ENCODE results near the gene FAM240B.

FAM240B gene

GRCh38 chr9:38720083-38720745 lies at the start of gene FAM240B:
Gene FAM240B (minus strand): TSS chr9:38720133. CDS start chr9:38703999, 16,134 bp downstream.
- no peaks in the 10 kb centered on the region for H3K36me3 Mint-ChIP-seq
- no peaks in the 10 kb centered on the region for H3K9me3 Mint-ChIP-seq
- no peak within 1 kb of the TSS for H3K27ac Mint-ChIP-seq
- ATAC-seq = no peak
- H3K27me3 Mint-ChIP-seq = no peaks in the 10 kb centered on the region
- no peak within 1 kb of the TSS for H3K4me3 Mint-ChIP-seq
- no peaks in the 10 kb centered on the region for H3K4me1 Mint-ChIP-seq

- no peak for ATAC-seq
- Mint-ChIP-seq H3K9me3 (peaks cover 5% of the 10 kb centered on the region), H3K36me3 (no peaks in the 10 kb centered on the region), H3K4me3 (no peak overlapping the region), H3K27ac (no peak overlapping the region), H3K27me3 (peaks cover 10% of the 10 kb centered on the region), H3K4me1 (no peaks in the 10 kb centered on the region)
Measured at GRCh38 chr9:38768351-38768761, 48.4 kb upstream of the FAM240B start.

- no peaks in the 10 kb centered on the region for H3K4me1 Mint-ChIP-seq
- no peak for ATAC-seq
- no peak overlapping the region for H3K27ac Mint-ChIP-seq
- no peak overlapping the region for H3K4me3 Mint-ChIP-seq
- peaks cover 10% of the 10 kb centered on the region for H3K27me3 Mint-ChIP-seq
- no peaks in the 10 kb centered on the region for H3K36me3 Mint-ChIP-seq
- H3K9me3 Mint-ChIP-seq = peaks cover 5% of the 10 kb centered on the region
Measured at GRCh38 chr9:38765101-38765500, 45.2 kb upstream of the FAM240B start.

- ATAC-seq = no peak
- Mint-ChIP-seq H3K36me3 (no peaks in the 10 kb centered on the region), H3K27me3 (peaks cover 10% of the 10 kb centered on the region), H3K27ac (no peak overlapping the region), H3K4me1 (no peaks in the 10 kb centered on the region), H3K9me3 (peaks cover 6% of the 10 kb centered on the region), H3K4me3 (no peak overlapping the region)
Measured at GRCh38 chr9:38761999-38762398, 42.1 kb upstream of the FAM240B start.

GRCh38 chr9:38761339-38761738 lies 41.4 kb upstream of the FAM240B start:
- ATAC-seq = no peak
- no peak overlapping the region for H3K27ac Mint-ChIP-seq
- no peaks in the 10 kb centered on the region for H3K36me3 Mint-ChIP-seq
- no peak overlapping the region for H3K4me3 Mint-ChIP-seq
- no peaks in the 10 kb centered on the region for H3K4me1 Mint-ChIP-seq
- peaks cover 10% of the 10 kb centered on the region for H3K27me3 Mint-ChIP-seq
- peaks cover 6% of the 10 kb centered on the region for H3K9me3 Mint-ChIP-seq

- H3K27ac Mint-ChIP-seq = no peak overlapping the region
- no peak overlapping the region for H3K4me3 Mint-ChIP-seq
- no peaks in the 10 kb centered on the region for H3K36me3 Mint-ChIP-seq
- no peak for ATAC-seq
- no peaks in the 10 kb centered on the region for H3K4me1 Mint-ChIP-seq
- H3K9me3 Mint-ChIP-seq = peaks cover 4% of the 10 kb centered on the region
- no peaks in the 10 kb centered on the region for H3K27me3 Mint-ChIP-seq
Measured at GRCh38 chr9:38756702-38757101, 36.8 kb upstream of the FAM240B start.

GRCh38 chr9:38747941-38748340 lies 28.0 kb upstream of the FAM240B start:
- no peaks in the 10 kb centered on the region for H3K36me3 Mint-ChIP-seq
- peaks cover under 1% of the 10 kb centered on the region for H3K27me3 Mint-ChIP-seq
- no peak overlapping the region for H3K4me3 Mint-ChIP-seq
- H3K27ac Mint-ChIP-seq = no peak overlapping the region
- H3K9me3 Mint-ChIP-seq = no peaks in the 10 kb centered on the region
- no peaks in the 10 kb centered on the region for H3K4me1 Mint-ChIP-seq
- ATAC-seq = no peak

GRCh38 chr9:38747067-38747466 lies 27.1 kb upstream of the FAM240B start:
- H3K9me3 Mint-ChIP-seq = no peaks in the 10 kb centered on the region
- no peak overlapping the region for H3K4me3 Mint-ChIP-seq
- H3K27ac Mint-ChIP-seq = no peak overlapping the region
- no peaks in the 10 kb centered on the region for H3K36me3 Mint-ChIP-seq
- no peak for ATAC-seq
- peaks cover 9% of the 10 kb centered on the region for H3K27me3 Mint-ChIP-seq
- H3K4me1 Mint-ChIP-seq = no peaks in the 10 kb centered on the region

GRCh38 chr9:38746303-38746702 lies 26.4 kb upstream of the FAM240B start:
- H3K36me3 Mint-ChIP-seq = no peaks in the 10 kb centered on the region
- peaks cover 10% of the 10 kb centered on the region for H3K27me3 Mint-ChIP-seq
- no peak for ATAC-seq
- H3K27ac Mint-ChIP-seq = no peak overlapping the region
- no peaks in the 10 kb centered on the region for H3K9me3 Mint-ChIP-seq
- H3K4me1 Mint-ChIP-seq = no peaks in the 10 kb centered on the region
- no peak overlapping the region for H3K4me3 Mint-ChIP-seq

- Mint-ChIP-seq H3K27ac (no peak overlapping the region), H3K4me3 (no peak overlapping the region)
Measured at GRCh38 chr9:38744484-38744883, 24.6 kb upstream of the FAM240B start.

GRCh38 chr9:38737246-38737645 lies 17.3 kb upstream of the FAM240B start:
- Mint-ChIP-seq H3K4me3 (no peak overlapping the region), H3K36me3 (no peaks in the 10 kb centered on the region), H3K4me1 (no peaks in the 10 kb centered on the region), H3K27me3 (peaks cover 9% of the 10 kb centered on the region), H3K9me3 (peaks cover 3% of the 10 kb centered on the region), H3K27ac (no peak overlapping the region)
- no peak for ATAC-seq

More at GRCh38 chr9:38744484-38744883, 24.6 kb upstream of the FAM240B start:
- no peaks in the 10 kb centered on the region for H3K4me1 Mint-ChIP-seq
- no peaks in the 10 kb centered on the region for H3K36me3 Mint-ChIP-seq
- no peak for ATAC-seq
- H3K9me3 Mint-ChIP-seq = peaks cover 3% of the 10 kb centered on the region
- peaks cover 16% of the 10 kb centered on the region for H3K27me3 Mint-ChIP-seq

GRCh38 chr9:38734831-38735230 lies 14.9 kb upstream of the FAM240B start:
- Mint-ChIP-seq H3K9me3 (peaks cover 7% of the 10 kb centered on the region), H3K4me1 (no peaks in the 10 kb centered on the region), H3K4me3 (no peak overlapping the region), H3K27ac (no peak overlapping the region), H3K36me3 (no peaks in the 10 kb centered on the region), H3K27me3 (no peaks in the 10 kb centered on the region)
- ATAC-seq = no peak

- ATAC-seq = no peak
- no peak overlapping the region for H3K27ac Mint-ChIP-seq
- no peak overlapping the region for H3K4me3 Mint-ChIP-seq
- H3K4me1 Mint-ChIP-seq = no peaks in the 10 kb centered on the region
- H3K9me3 Mint-ChIP-seq = peaks cover 4% of the 10 kb centered on the region
- H3K36me3 Mint-ChIP-seq = no peaks in the 10 kb centered on the region
- peaks cover 7% of the 10 kb centered on the region for H3K27me3 Mint-ChIP-seq
Measured at GRCh38 chr9:38733503-38733902, 13.6 kb upstream of the FAM240B start.

GRCh38 chr9:38732885-38733284 lies 13.0 kb upstream of the FAM240B start:
- Mint-ChIP-seq H3K4me3 (no peak overlapping the region), H3K27ac (no peak overlapping the region), H3K4me1 (no peaks in the 10 kb centered on the region), H3K9me3 (peaks cover 4% of the 10 kb centered on the region), H3K36me3 (no peaks in the 10 kb centered on the region), H3K27me3 (peaks cover 10% of the 10 kb centered on the region)
- ATAC-seq = no peak

GRCh38 chr9:38727497-38728001 lies 7.6 kb upstream of the FAM240B start:
- no peaks in the 10 kb centered on the region for H3K4me1 Mint-ChIP-seq
- H3K9me3 Mint-ChIP-seq = peaks cover 4% of the 10 kb centered on the region
- no peak overlapping the region for H3K4me3 Mint-ChIP-seq
- ATAC-seq = no peak
- H3K36me3 Mint-ChIP-seq = no peaks in the 10 kb centered on the region
- no peak overlapping the region for H3K27ac Mint-ChIP-seq
- peaks cover 10% of the 10 kb centered on the region for H3K27me3 Mint-ChIP-seq

- H3K4me1 Mint-ChIP-seq = no peaks in the 10 kb centered on the region
- no peaks in the 10 kb centered on the region for H3K36me3 Mint-ChIP-seq
- H3K4me3 Mint-ChIP-seq = no peak overlapping the region
- peaks cover 10% of the 10 kb centered on the region for H3K27me3 Mint-ChIP-seq
- no peak for ATAC-seq
- H3K9me3 Mint-ChIP-seq = no peaks in the 10 kb centered on the region
- H3K27ac Mint-ChIP-seq = no peak overlapping the region
Measured at GRCh38 chr9:38724754-38725153, 4.8 kb upstream of the FAM240B start.

All from stimulated activated memory B cell treated with anti-CD40 and anti-IgM and Interleukin-4, amounts not matched to agents 10 μg/mL and 1 μg/mL and 100 μg/mL, for 72 hours (primary cell).